K562 (cell line): ENCODE data around the gene LINGO3. TPM values are rescaled to one million over a fixed set of nuclear protein-coding genes. Genes with fewer than 3 reads are reported as not detected.

Experiments used
- CEBPG ChIP-seq, 3 experiments: fragments of 200-800 bp in 1 of 3; sonication (Bioruptor generic) in 1 of 3; sonication (generic) in 1 of 3; formaldehyde crosslinking in 1 of 3; IDR thresholded peaks in 2 of 3; conservative IDR thresholded peaks in 1 of 3; 2 replicates each; pipeline versions ENCODE4 v1.6.1 to v1.8.0; 2016 to 2022; ENCODE audit warnings: missing compliant biosample characterization in 2 of 3, missing genetic modification characterization in 2 of 3, mild to moderate bottlenecking in 1 of 3, missing genetic modification reagents in 1 of 3
- CHCHD3 ChIP-seq: fragments of 250-450 bp; sonication (Bioruptor Pico); IDR thresholded peaks from 2 replicates; pipeline ENCODE4 v2.1.2; 2022; ENCODE audit warnings: mild to moderate bottlenecking
- ETV6 ChIP-seq, 3 experiments: fragments of 150-350 bp in 1 of 3; sonication (generic) in 1 of 3; formaldehyde crosslinking in 1 of 3; IDR thresholded peaks; 2 replicates each; pipeline versions ENCODE4 v1.6.1 to v1.8.0; 2014 to 2022; ENCODE audit warnings: borderline replicate concordance in 2 of 3, low read depth in 2 of 3, antibody characterized with exemption in 1 of 3, low read length in 1 of 3, mild to moderate bottlenecking in 1 of 3, missing genetic modification reagents in 1 of 3
- RBM39 ChIP-seq: fragments of 200-400 bp; formaldehyde crosslinking; optimal IDR thresholded peaks from 2 replicates; pipeline ENCODE3; 2018; ENCODE audit warnings: low read depth, low read length
- TGIF2 ChIP-seq: sonication (generic); formaldehyde crosslinking; IDR thresholded peaks from 2 replicates; pipeline ENCODE4 v1.8.1; 2022; ENCODE audit warnings: mild to moderate bottlenecking, missing genetic modification reagents, moderate library complexity
- YY1 ChIP-seq, 3 experiments: IDR thresholded peaks; 2 replicates each; pipeline ENCODE4 v1.6.1; 2011; ENCODE audit warnings: low read length in 2 of 3, mild to moderate bottlenecking in 2 of 3, moderate library complexity in 2 of 3, borderline replicate concordance in 1 of 3, control low read depth in 1 of 3, low read depth in 1 of 3; ENCODE audit not compliant: insufficient read depth in 3 of 3, insufficient replicate concordance in 2 of 3, control insufficient read depth in 1 of 3, insufficient read length in 1 of 3; ENCODE audit errors: extremely low read depth in 1 of 3
- ZNF143 ChIP-seq: sonication (generic); formaldehyde crosslinking; IDR thresholded peaks from 2 replicates; pipeline ENCODE4 v1.9.0; 2022; ENCODE audit warnings: mild to moderate bottlenecking, missing genetic modification reagents
- ZNF232 ChIP-seq: sonication (generic); formaldehyde crosslinking; IDR thresholded peaks from 2 replicates; pipeline ENCODE4 v1.8.0; 2022; ENCODE audit warnings: mild to moderate bottlenecking, missing genetic modification reagents
- polyA plus RNA-seq, 8 experiments: library from polyadenylated mRNA; depleted of rRNA in 4 of 8; stranded (reverse) in 5 of 8; unstranded in 3 of 8; fragments of >200 nt; fragmentation: Nextera tagmentation in 2 of 8; fragmentation: Illumina TruSeq in 1 of 8; extraction: Ambion mirVana in 2 of 8; extraction: Trizol in 1 of 8; gene quantifications; 2 replicates each; pipeline versions ENCODE4 v1.2.1 to v1.2.3, GENCODE V29; 2011 to 2014; ENCODE audit warnings: inconsistent platforms in 1 of 8, missing spikeins in 1 of 8
- total RNA-seq, 7 experiments: library from RNA; depleted of rRNA in 6 of 7; stranded (reverse); fragments of >200 nt in 6 of 7; fragmentation: Illumina TruSeq in 2 of 7; extraction: Trizol in 2 of 7; gene quantifications; 2 replicates each; pipeline versions ENCODE4 v1.2.1 to v1.2.3, GENCODE V29; 2011 to 2021; ENCODE audit warnings: low replicate concordance in 1 of 7
- TF ChIP-seq, protein P1 (sequence below): IDR thresholded peaks from 3 replicates; pipeline ENCODE4 v1.6.1; 2011; ENCODE audit warnings: borderline replicate concordance, mild to moderate bottlenecking; ENCODE audit not compliant: insufficient read length, insufficient read depth
- TF ChIP-seq, protein P2 (sequence below), 2 experiments: fragments of 450-650 bp; formaldehyde crosslinking in 1 of 2; IDR thresholded peaks; 2 replicates each; pipeline versions ENCODE4 v1.4.0 to v1.6.1; 2014 to 2020; ENCODE audit warnings: mild to moderate bottlenecking in 2 of 2, borderline replicate concordance in 1 of 2, low read depth in 1 of 2
- TF ChIP-seq, protein P3 (sequence below): sonication (generic); IDR thresholded peaks from 2 replicates; pipeline ENCODE4 v1.6.1; 2016

The LINGO3 gene
- total and polyA plus RNA-seq, 9 of the 15 experiments (the other 6 are each of a cell fraction or from before 2014, with no cell fraction given), result 0.03 to 0.05 (median 0.03) TPM; not detected in 6

DNA sequence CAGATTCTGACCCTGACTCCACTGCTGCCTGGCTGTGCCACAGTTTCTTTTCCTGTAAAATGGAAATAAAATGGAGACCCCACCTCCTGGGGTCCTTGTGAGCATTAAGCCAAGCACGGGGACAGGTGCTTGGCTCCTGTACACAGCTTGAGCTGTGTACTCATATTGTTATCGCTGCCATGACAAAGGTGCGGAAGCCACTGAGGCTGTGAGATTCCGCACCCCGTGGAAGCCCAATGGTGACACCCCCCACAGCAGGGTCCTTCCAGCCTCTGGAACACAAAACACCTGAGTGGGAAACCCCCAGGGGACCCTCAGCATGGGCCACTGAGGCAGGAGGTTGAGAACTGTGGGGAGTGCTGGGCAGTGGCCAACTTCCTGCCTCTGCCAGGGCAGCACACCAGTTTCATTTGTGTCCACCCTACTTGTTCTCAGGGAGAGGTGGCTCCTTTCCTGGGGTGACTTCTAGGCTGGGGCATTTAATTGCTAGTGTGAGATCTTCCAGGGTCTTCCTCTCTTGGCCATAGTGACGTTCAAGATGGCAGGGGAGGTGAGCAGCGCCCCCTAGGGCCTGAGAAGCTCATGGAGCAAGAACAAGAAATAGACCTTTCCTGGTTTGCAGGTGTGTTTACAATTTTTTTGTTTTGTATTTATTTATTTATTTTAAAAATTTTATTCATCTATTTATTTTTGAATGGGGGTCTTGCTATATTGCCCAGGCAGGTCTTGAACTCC, 46.3 kb downstream of the LINGO3 start (continued):
- TF ChIP-seq, protein P1, sequence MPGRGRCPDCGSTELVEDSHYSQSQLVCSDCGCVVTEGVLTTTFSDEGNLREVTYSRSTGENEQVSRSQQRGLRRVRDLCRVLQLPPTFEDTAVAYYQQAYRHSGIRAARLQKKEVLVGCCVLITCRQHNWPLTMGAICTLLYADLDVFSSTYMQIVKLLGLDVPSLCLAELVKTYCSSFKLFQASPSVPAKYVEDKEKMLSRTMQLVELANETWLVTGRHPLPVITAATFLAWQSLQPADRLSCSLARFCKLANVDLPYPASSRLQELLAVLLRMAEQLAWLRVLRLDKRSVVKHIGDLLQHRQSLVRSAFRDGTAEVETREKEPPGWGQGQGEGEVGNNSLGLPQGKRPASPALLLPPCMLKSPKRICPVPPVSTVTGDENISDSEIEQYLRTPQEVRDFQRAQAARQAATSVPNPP, result no peak
- TF ChIP-seq TGIF2 (CRISPR knock-in tag) (no peak), CEBPG (CRISPR knock-in tag; IDR thresholded peaks at IDR 0.05) (0 out of 2 replicates have a peak, but pooled peaks have one; percentile 25), CEBPG (tag; conservative IDR thresholded peaks at IDR 0.05 in 1 of 2, IDR thresholded peaks at IDR 0.05 in 1 of 2) (no peak), YY1 (IDR thresholded peaks at IDR 0.05; ENCODE audit: borderline replicate concordance in 1 of 3, control insufficient read depth in 1 of 3, extremely low read depth in 1 of 3, insufficient read depth in 3 of 3, insufficient read length in 1 of 3, insufficient replicate concordance in 2 of 3, low read depth in 1 of 3, low read length in 2 of 3) (peak in 2 of 3 experiments; percentile 50 to 85), ETV6 (IDR thresholded peaks at IDR 0.05; ENCODE audit: borderline replicate concordance in 1 of 2, low read depth in 2 of 2, low read length in 1 of 2) (no peak), ETV6 (CRISPR knock-in tag; IDR thresholded peaks at IDR 0.05; ENCODE audit: borderline replicate concordance) (no peak), ZNF232 (no peak), CHCHD3 (CRISPR knock-in tag) (no peak), ZNF143 (CRISPR knock-in tag) (0 out of 2 replicates have a peak, but pooled peaks have one; percentile 30), RBM39 (no peak)
- TF ChIP-seq, protein P2, sequence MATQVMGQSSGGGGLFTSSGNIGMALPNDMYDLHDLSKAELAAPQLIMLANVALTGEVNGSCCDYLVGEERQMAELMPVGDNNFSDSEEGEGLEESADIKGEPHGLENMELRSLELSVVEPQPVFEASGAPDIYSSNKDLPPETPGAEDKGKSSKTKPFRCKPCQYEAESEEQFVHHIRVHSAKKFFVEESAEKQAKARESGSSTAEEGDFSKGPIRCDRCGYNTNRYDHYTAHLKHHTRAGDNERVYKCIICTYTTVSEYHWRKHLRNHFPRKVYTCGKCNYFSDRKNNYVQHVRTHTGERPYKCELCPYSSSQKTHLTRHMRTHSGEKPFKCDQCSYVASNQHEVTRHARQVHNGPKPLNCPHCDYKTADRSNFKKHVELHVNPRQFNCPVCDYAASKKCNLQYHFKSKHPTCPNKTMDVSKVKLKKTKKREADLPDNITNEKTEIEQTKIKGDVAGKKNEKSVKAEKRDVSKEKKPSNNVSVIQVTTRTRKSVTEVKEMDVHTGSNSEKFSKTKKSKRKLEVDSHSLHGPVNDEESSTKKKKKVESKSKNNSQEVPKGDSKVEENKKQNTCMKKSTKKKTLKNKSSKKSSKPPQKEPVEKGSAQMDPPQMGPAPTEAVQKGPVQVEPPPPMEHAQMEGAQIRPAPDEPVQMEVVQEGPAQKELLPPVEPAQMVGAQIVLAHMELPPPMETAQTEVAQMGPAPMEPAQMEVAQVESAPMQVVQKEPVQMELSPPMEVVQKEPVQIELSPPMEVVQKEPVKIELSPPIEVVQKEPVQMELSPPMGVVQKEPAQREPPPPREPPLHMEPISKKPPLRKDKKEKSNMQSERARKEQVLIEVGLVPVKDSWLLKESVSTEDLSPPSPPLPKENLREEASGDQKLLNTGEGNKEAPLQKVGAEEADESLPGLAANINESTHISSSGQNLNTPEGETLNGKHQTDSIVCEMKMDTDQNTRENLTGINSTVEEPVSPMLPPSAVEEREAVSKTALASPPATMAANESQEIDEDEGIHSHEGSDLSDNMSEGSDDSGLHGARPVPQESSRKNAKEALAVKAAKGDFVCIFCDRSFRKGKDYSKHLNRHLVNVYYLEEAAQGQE (IDR thresholded peaks at IDR 0.05; ENCODE audit: borderline replicate concordance), result 0 out of 2 replicates have a peak, but pooled peaks have one; percentile 17
- TF ChIP-seq, protein P2 (CRISPR knock-in tag; IDR thresholded peaks at IDR 0.05; ENCODE audit: low read depth), result no peak
- TF ChIP-seq, protein P3, sequence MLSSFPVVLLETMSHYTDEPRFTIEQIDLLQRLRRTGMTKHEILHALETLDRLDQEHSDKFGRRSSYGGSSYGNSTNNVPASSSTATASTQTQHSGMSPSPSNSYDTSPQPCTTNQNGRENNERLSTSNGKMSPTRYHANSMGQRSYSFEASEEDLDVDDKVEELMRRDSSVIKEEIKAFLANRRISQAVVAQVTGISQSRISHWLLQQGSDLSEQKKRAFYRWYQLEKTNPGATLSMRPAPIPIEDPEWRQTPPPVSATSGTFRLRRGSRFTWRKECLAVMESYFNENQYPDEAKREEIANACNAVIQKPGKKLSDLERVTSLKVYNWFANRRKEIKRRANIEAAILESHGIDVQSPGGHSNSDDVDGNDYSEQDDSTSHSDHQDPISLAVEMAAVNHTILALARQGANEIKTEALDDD, result no peak
